ENCODE data around the gene ITGA8. TPM values are rescaled to one million over a fixed set of nuclear protein-coding genes. Genes with fewer than 3 reads are reported as not detected.
"Not testable (repeated sequence)": the region's sequence is repeated elsewhere in the genome, so short reads cannot be mapped to it uniquely, and the experiment has no call there.

ITGA8 gene
- total and polyA plus RNA-seq, 4 donors = 4.7 to 55.2 (median 10.7) TPM

DNA sequence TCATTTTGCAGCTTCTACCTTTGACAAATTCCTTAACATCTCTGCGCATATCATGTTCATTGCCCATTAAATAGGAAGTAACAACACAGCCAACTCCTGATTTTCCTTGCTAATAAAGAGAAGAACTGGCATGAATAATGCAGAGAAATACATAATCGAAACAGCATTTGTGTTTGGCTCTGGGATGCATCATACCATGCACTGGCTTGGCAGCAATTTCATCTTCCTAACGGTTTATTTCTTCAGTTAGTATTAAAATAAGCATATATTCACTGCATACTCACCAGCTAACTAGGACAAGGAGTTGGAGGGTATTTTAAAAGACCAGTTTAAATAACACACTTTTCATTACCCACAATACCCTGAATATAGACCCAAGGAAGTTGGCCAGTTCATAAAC is 132.5 kb downstream of the ITGA8 start:
- Histone ChIP-seq H3K27ac (ENCODE audit: low read depth, low read length) (no peak overlapping the region), H3K27me3 (ENCODE audit: control insufficient read depth, insufficient read depth, low read length) (no peaks in the 10 kb centered on the region), H3K4me3 (ENCODE audit: low read depth, low read length) (no peak overlapping the region), H3K36me3 (ENCODE audit: control insufficient read depth, insufficient read depth, low read length) (no peaks in the 10 kb centered on the region), H3K4me1 (ENCODE audit: control insufficient read depth, insufficient read depth, low read length) (no peaks in the 10 kb centered on the region), H3K9me3 (ENCODE audit: control insufficient read depth, insufficient read depth, low read length) (no peaks in the 10 kb centered on the region)
- no CpG with 5 or more reads among the region's 3 CpGs for WGBS (ENCODE audit: insufficient coverage)
- peak in 1 of 6 donors; percentile 15 for DNase-seq (ENCODE audit: low read depth in 4 of 6, low spot score in 6 of 6)

DNA sequence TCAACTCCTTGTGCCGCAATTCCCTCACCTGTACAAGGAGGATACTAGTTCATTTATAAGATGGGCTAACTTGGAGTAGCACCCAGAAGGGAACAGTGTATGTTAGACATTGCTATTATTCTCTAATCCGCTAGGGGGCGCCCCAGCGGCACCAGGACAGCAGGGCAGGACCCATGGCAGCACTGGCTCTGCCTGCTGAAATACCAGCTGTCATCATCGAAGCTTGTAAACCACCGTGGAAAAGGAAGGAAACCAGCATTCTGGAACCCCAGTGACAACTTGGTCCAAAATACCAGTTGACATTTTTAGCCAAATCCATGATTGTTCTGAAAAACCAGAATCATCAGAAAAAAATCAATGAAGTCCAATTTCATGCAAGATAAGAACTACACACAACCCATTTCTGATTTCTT is 134.4 kb downstream of the ITGA8 start:
- peak in 4 of 6 donors; percentile 4 to 53 (median 26) for DNase-seq (ENCODE audit: low read depth in 4 of 6, low spot score in 6 of 6)
- 7% methylated on average over 5 of the region's 6 CpGs for WGBS (ENCODE audit: insufficient coverage)
- no peak overlapping the region for H3K27ac ChIP-seq (ENCODE audit: low read depth, low read length)

GRCh38 chr10:15582972-15583371 is 136.8 kb downstream of the ITGA8 start:
- H3K4me1 ChIP-seq (ENCODE audit: control insufficient read depth, insufficient read depth, low read length); H3K36me3 ChIP-seq (ENCODE audit: control insufficient read depth, insufficient read depth, low read length); DNase-seq (ENCODE audit: low read depth in 4 of 6, low spot score in 6 of 6); H3K4me3 ChIP-seq (ENCODE audit: low read depth, low read length); H3K27ac ChIP-seq (ENCODE audit: low read depth, low read length); H3K9me3 ChIP-seq (ENCODE audit: control insufficient read depth, insufficient read depth, low read length); H3K27me3 ChIP-seq (ENCODE audit: control insufficient read depth, insufficient read depth, low read length): not testable (repeated sequence)
- WGBS (ENCODE audit: insufficient coverage) = no CpG with 5 or more reads among the region's 2 CpGs

More for the DNA sequence above, 134.4 kb downstream of the ITGA8 start:
- no peaks in the 10 kb centered on the region for H3K4me1 ChIP-seq (ENCODE audit: control insufficient read depth, insufficient read depth, low read length)
- peaks cover 3% of the 10 kb centered on the region for H3K9me3 ChIP-seq (ENCODE audit: control insufficient read depth, insufficient read depth, low read length)
- no peaks in the 10 kb centered on the region for H3K27me3 ChIP-seq (ENCODE audit: control insufficient read depth, insufficient read depth, low read length)
- no peak overlapping the region for H3K4me3 ChIP-seq (ENCODE audit: low read depth, low read length)
- no peaks in the 10 kb centered on the region for H3K36me3 ChIP-seq (ENCODE audit: control insufficient read depth, insufficient read depth, low read length)

GRCh38 chr10:15579605-15580004 is 140.1 kb downstream of the ITGA8 start:
- no CpG with 5 or more reads among the region's 4 CpGs for WGBS (ENCODE audit: insufficient coverage)
- no peaks in the 10 kb centered on the region for H3K4me1 ChIP-seq (ENCODE audit: control insufficient read depth, insufficient read depth, low read length)
- peaks cover 3% of the 10 kb centered on the region for H3K9me3 ChIP-seq (ENCODE audit: control insufficient read depth, insufficient read depth, low read length)
- no peaks in the 10 kb centered on the region for H3K27me3 ChIP-seq (ENCODE audit: control insufficient read depth, insufficient read depth, low read length)
- no peak overlapping the region for H3K27ac ChIP-seq (ENCODE audit: low read depth, low read length)
- no peak overlapping the region for H3K4me3 ChIP-seq (ENCODE audit: low read depth, low read length)
- H3K36me3 ChIP-seq (ENCODE audit: control insufficient read depth, insufficient read depth, low read length) = no peaks in the 10 kb centered on the region
- DNase-seq (ENCODE audit: low read depth in 4 of 6, low spot score in 6 of 6) = no peak

DNA sequence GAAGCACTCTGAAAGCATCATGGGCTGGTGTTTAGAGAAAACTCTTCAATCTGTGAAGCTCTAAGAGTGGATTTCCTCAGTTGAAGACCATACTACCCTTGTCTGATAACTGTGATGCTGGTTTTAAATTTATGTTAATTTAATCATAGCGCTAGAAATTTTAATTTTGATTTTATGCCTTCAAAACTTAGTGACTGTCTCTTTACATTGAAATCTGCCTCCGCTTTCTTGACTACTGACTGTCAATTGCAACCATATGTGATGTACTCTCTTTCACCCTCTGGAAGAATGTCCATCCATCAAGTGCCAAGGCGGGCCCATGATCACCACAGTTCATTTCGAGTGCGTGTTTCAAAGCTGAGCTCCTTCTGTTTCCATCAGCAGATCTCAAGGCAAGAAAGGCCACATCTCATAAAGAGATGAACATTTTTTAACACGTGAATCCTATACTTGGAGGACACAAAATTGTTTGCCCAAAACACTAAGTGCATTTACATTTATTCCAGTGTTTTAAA is 147.1 kb downstream of the ITGA8 start:
- Histone ChIP-seq H3K4me3 (ENCODE audit: low read depth, low read length) (no peak overlapping the region), H3K36me3 (ENCODE audit: control insufficient read depth, insufficient read depth, low read length) (no peaks in the 10 kb centered on the region), H3K4me1 (ENCODE audit: control insufficient read depth, insufficient read depth, low read length) (peaks cover 6% of the 10 kb centered on the region), H3K9me3 (ENCODE audit: control insufficient read depth, insufficient read depth, low read length) (no peaks in the 10 kb centered on the region), H3K27me3 (ENCODE audit: control insufficient read depth, insufficient read depth, low read length) (no peaks in the 10 kb centered on the region), H3K27ac (ENCODE audit: low read depth, low read length) (no peak overlapping the region)
- WGBS (ENCODE audit: insufficient coverage) = 93% methylated on average over 3 of the region's 6 CpGs
- DNase-seq (ENCODE audit: low read depth in 4 of 6, low spot score in 6 of 6) = peak in 1 of 6 donors; percentile 23

DNA sequence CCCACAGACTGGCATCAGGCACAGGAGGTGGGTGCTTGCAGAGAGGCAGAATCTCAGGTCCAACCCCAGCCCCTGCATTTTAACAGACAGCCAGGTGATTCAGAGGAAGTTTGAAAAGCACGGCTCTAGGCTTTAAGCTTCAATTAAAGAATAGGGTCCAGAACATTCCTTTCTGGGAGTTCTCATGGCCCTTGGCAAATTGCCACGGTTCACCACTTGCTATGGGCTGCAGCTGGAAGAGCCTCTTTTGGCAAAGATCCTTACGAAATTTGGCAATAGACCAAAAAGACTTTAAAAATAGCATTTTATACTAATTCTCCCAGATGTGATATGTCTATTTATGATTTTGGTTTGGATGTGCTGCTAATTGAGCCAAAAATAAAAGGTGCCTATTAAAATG is 148.1 kb downstream of the ITGA8 start:
- WGBS (ENCODE audit: insufficient coverage) = 7% methylated on average over 2 of the region's 3 CpGs
- DNase-seq (ENCODE audit: low read depth in 4 of 6, low spot score in 6 of 6) = peak in 5 of 6 donors; percentile 7 to 78 (median 18)

GRCh38 chr10:15570738-15571339 is 148.9 kb downstream of the ITGA8 start:
- Histone ChIP-seq H3K27me3 (ENCODE audit: control insufficient read depth, insufficient read depth, low read length) (no peaks in the 10 kb centered on the region), H3K4me3 (ENCODE audit: low read depth, low read length) (no peak overlapping the region), H3K4me1 (ENCODE audit: control insufficient read depth, insufficient read depth, low read length) (peaks cover 6% of the 10 kb centered on the region), H3K36me3 (ENCODE audit: control insufficient read depth, insufficient read depth, low read length) (no peaks in the 10 kb centered on the region), H3K27ac (ENCODE audit: low read depth, low read length) (no peak overlapping the region), H3K9me3 (ENCODE audit: control insufficient read depth, insufficient read depth, low read length) (no peaks in the 10 kb centered on the region)
- no peak for DNase-seq (ENCODE audit: low read depth in 4 of 6, low spot score in 6 of 6)
- WGBS (ENCODE audit: insufficient coverage) = 67% methylated on average over 1 of the region's 3 CpGs

More for the DNA sequence above, 148.1 kb downstream of the ITGA8 start:
- Histone ChIP-seq H3K9me3 (ENCODE audit: control insufficient read depth, insufficient read depth, low read length) (no peaks in the 10 kb centered on the region), H3K36me3 (ENCODE audit: control insufficient read depth, insufficient read depth, low read length) (no peaks in the 10 kb centered on the region), H3K4me3 (ENCODE audit: low read depth, low read length) (no peak overlapping the region), H3K27me3 (ENCODE audit: control insufficient read depth, insufficient read depth, low read length) (no peaks in the 10 kb centered on the region), H3K27ac (ENCODE audit: low read depth, low read length) (no peak overlapping the region), H3K4me1 (ENCODE audit: control insufficient read depth, insufficient read depth, low read length) (peaks cover 6% of the 10 kb centered on the region)

GRCh38 chr10:15567952-15568351 is 151.8 kb downstream of the ITGA8 start:
- WGBS (ENCODE audit: insufficient coverage) = no CpG with 5 or more reads among the region's 1 CpG
- no peaks in the 10 kb centered on the region for H3K36me3 ChIP-seq (ENCODE audit: control insufficient read depth, insufficient read depth, low read length)
- DNase-seq (ENCODE audit: low read depth in 4 of 6, low spot score in 6 of 6) = no peak

DNA sequence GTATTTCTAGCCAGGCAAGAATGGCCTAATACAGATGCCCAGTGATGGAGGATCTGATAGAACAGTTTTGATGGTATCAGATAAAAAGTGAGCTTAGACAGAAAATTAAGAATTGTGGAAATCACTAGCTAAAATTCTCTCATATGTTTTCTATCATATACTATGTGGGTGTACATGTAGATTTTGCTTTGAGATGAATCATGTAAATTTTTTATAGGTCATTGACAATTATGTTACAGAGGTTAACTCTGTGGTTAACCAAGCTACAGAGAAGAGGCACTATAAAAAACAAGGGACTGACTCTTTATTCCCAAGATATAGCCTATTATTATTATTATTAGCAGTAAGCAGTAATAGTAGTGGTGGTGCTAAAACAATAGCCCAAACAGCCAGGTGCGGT is 156.5 kb downstream of the ITGA8 start:
- no peaks in the 10 kb centered on the region for H3K9me3 ChIP-seq (ENCODE audit: control insufficient read depth, insufficient read depth, low read length)
- H3K36me3 ChIP-seq (ENCODE audit: control insufficient read depth, insufficient read depth, low read length) = no peaks in the 10 kb centered on the region
- H3K4me1 ChIP-seq (ENCODE audit: control insufficient read depth, insufficient read depth, low read length) = peaks cover 4% of the 10 kb centered on the region
- no peak overlapping the region for H3K4me3 ChIP-seq (ENCODE audit: low read depth, low read length)
- H3K27me3 ChIP-seq (ENCODE audit: control insufficient read depth, insufficient read depth, low read length) = no peaks in the 10 kb centered on the region
- no peak overlapping the region for H3K27ac ChIP-seq (ENCODE audit: low read depth, low read length)
- WGBS (ENCODE audit: insufficient coverage) = no CpG with 5 or more reads among the region's 1 CpG
- DNase-seq (ENCODE audit: low read depth in 4 of 6, low spot score in 6 of 6) = no peak

More at GRCh38 chr10:15567952-15568351, 151.8 kb downstream of the ITGA8 start:
- peaks cover 6% of the 10 kb centered on the region for H3K4me1 ChIP-seq (ENCODE audit: control insufficient read depth, insufficient read depth, low read length)
- no peaks in the 10 kb centered on the region for H3K27me3 ChIP-seq (ENCODE audit: control insufficient read depth, insufficient read depth, low read length)
- H3K27ac ChIP-seq (ENCODE audit: low read depth, low read length) = no peak overlapping the region
- no peaks in the 10 kb centered on the region for H3K9me3 ChIP-seq (ENCODE audit: control insufficient read depth, insufficient read depth, low read length)
- no peak overlapping the region for H3K4me3 ChIP-seq (ENCODE audit: low read depth, low read length)

DNA sequence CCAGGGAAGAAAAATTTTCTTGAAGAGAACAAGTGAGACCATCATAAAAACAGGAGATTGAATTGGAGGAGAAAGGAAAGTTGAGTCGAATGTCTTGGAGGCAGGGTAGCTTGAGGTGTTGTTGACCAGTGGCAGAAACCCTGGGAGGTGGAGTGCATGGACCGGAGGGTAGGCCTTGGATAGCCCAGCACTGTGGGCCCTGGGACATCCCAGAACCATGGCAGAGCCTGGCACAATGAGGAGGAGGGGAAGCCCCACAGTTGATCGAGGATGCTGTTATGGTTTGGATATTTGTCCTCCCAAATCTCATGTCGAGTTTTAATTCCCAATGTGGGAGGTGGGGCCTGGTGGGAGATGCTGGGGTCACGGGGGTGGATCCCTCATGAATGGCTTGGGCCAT is 157.1 kb downstream of the ITGA8 start:
- Histone ChIP-seq H3K27ac (ENCODE audit: low read depth, low read length) (no peak overlapping the region), H3K4me1 (ENCODE audit: control insufficient read depth, insufficient read depth, low read length) (peaks cover 4% of the 10 kb centered on the region), H3K27me3 (ENCODE audit: control insufficient read depth, insufficient read depth, low read length) (no peaks in the 10 kb centered on the region), H3K4me3 (ENCODE audit: low read depth, low read length) (no peak overlapping the region), H3K36me3 (ENCODE audit: control insufficient read depth, insufficient read depth, low read length) (no peaks in the 10 kb centered on the region), H3K9me3 (ENCODE audit: control insufficient read depth, insufficient read depth, low read length) (no peaks in the 10 kb centered on the region)
- WGBS (ENCODE audit: insufficient coverage) = 87% methylated on average over 5 of the region's 5 CpGs
- no peak for DNase-seq (ENCODE audit: low read depth in 4 of 6, low spot score in 6 of 6)
